Lung microvascular endothelial cell (primary cell): ENCODE data around the gene SULT1A1. TPM values are rescaled to one million over a fixed set of nuclear protein-coding genes. Genes with fewer than 3 reads are reported as not detected.
"Not testable (repeated sequence)": the region's sequence is repeated elsewhere in the genome, so short reads cannot be mapped to it uniquely, and the experiment has no call there.

ENCODE experiments used
- DNase-seq, 2 donors: peaks; one replicate each; pipeline versions ENCODE4 v3.0.0 to v3.0.0-alpha.2; 2010; ENCODE audit warnings: low read depth in 2 of 2
- total RNA-seq: library from RNA; depleted of rRNA; stranded (reverse); fragments of >200 nt; gene quantifications from 2 replicates; pipeline ENCODE4 v1.2.1, GENCODE V29; 2014

The SULT1A1 gene
- total RNA-seq, 1 donor from 2014 or later, result 0.40 TPM

- no peak for DNase-seq
These were observed 18.5 kb downstream of the SULT1A1 start for GRCh38 chr16:28591355-28591754.

DNA sequence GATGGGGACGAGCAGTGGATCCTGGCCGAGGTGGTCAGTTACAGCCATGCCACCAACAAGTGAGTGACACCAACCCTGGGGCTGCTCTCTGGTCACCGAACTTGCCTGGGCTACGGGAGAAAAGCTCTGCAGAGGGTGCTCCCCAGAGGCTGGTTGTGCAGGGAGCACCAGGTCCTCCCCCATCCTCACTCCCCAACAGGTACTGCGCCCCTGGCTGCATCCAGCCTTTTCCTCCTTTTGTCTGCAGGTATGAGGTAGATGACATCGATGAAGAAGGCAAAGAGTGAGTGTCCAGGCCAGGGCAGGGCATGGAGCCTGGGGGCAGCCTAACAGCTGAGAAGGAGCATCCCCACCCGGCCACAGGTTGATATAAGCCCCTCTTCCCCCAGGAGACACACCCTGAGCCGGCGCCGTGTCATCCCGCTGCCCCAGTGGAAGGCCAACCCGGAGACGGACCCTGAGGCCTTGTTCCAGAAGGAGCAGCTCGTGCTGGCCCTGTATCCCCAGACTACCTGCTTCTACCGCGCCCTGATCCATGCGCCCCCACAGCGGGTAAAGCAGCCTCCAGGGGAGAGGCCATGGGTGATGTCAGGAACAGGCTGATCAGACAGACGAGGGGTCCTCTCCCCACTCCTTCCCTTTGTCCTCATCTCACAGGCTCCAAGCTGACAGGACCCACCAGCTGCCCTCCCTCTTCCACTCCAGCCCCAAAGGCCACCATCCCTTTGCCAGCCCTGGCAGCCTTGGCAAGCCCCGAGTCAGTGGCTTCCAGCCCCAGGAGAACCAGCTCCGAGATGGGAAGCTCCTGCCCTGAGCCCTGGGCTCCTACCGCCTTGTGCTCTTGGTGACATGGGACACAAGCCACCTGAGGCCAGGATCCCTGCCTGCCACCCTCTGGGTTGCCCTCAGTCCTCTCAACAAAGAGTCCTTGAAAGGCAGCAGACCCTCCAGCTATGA is 19.2 kb downstream of the SULT1A1 start:
- DNase-seq, result no peak

DNA sequence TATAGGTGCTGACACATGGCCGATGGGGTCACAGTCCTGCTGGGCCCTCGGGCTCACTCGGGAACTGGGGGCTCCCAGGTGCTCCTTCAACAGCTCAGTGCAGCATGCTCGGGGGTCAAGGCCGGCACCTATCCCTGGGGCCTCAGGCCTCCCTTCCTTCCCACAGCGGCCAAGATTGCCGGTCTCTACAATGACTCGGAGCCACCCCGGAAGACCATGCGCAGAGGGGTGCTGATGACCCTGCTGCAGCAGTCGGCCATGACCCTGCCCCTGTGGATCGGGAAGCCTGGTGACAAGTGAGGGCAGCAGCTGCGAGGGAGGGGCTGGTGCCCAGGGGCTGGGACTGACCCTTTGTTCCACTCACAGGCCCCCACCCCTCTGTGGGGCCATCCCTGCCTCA is 19.9 kb downstream of the SULT1A1 start:
- no peak for DNase-seq

- DNase-seq, result no peak
These were observed 20.8 kb downstream of the SULT1A1 start for GRCh38 chr16:28589069-28589468.

DNA sequence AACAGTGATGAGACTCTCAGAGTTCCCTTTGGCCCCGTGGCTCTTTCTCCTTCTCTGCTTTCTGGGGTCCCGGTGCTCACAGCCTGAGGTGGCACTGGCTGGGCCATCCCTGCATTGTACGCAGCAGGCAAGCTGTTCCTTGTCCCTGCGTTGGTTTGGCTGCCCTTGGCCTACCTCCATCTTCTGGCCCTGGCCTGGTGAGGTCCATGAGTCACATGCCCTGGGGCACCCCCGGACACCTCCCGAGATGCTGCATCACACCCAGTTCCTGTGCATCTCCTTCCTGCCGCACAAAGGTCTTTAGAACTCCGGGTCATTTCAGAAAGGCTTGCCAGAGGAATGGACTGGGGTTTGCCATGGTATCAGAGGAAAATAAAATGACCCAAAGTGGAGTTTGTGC is 22.5 kb downstream of the SULT1A1 start:
- peak; percentile 31 to 55 for DNase-seq

DNA sequence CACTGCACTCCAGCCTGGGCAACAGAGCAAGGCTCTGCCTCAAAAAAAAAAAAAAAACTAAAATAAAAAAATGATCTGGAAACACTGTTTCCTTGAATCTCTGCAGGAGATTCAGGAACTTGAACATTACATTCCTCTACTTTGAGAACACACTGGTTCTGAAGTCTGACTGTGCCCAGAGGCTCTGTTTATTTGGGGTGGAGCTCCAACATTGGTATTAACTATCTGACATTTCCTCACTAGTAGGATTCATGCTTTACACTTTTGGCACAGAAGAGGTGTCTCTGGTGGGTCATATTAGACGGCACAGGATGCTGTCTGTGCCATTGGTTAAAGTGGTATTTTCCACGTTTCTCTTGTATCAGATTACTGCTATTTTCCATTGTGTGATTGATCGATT is 23.4 kb downstream of the SULT1A1 start:
- no peak for DNase-seq

GRCh38 chr16:28585674-28586073 is 24.2 kb downstream of the SULT1A1 start:
- peak in 1 of 2 donors; percentile 23 for DNase-seq

DNA sequence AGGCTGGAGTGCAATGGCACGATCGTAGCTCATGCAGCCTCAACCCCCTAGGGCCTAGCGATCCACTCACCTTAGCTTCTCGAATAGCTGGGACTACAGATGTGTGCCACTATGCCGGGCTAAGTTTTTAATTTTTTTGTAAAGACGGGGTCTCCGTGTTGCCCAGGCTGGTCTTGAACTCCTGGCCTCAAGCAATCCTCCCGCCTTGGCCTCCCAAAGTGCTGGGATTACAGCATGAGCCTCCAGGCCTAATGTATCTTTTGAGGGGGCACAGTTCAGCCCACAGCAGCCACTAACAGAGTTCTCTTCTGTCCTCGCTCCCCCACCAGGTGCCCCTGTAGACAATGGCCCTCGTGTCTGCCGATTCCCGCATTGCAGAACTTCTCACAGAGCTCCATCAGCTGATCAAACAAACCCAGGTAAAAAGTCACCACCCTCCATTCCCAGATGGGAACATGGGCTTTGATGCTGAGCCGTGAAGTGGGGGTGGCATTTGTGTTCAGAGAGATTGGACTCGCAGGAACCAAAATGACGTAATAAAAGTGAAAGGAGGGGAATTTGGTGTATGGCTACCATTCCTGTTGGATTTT is 29.0 kb downstream of the SULT1A1 start:
- no peak for DNase-seq

DNA sequence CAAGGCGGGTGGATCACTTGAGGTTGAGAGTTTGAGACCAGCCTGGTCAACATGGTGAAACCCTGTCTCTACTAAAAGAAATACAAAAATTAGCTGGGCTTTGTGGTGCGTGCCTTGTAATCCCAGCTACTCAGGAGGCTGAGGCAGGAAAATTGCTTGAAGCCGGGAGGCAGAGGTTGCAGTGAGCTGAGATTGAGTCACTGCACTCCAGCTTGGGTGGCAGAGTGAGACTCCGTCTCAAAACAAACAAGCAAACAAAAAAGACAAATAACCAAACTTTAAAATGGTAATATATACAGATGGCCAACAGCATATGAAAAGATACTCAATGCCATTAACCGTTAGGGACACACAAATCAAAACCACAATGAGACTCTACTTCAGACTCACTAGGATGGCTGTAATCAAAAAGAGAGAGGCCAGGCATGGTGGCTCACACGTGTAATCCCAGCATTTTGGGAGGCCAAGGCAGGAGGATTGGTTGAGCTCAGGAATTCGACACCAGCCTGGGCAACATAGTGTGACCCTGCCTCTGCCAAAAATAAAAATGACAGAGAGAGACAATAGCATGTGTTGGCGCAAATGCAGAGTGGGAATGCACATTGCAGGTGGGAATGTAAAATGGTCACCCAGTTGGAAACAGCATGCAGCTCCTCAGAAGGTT is 34.3 kb downstream of the SULT1A1 start:
- no peak for DNase-seq

- no peak for DNase-seq
These were observed 34.9 kb downstream of the SULT1A1 start for GRCh38 chr16:28574925-28575324.

DNA sequence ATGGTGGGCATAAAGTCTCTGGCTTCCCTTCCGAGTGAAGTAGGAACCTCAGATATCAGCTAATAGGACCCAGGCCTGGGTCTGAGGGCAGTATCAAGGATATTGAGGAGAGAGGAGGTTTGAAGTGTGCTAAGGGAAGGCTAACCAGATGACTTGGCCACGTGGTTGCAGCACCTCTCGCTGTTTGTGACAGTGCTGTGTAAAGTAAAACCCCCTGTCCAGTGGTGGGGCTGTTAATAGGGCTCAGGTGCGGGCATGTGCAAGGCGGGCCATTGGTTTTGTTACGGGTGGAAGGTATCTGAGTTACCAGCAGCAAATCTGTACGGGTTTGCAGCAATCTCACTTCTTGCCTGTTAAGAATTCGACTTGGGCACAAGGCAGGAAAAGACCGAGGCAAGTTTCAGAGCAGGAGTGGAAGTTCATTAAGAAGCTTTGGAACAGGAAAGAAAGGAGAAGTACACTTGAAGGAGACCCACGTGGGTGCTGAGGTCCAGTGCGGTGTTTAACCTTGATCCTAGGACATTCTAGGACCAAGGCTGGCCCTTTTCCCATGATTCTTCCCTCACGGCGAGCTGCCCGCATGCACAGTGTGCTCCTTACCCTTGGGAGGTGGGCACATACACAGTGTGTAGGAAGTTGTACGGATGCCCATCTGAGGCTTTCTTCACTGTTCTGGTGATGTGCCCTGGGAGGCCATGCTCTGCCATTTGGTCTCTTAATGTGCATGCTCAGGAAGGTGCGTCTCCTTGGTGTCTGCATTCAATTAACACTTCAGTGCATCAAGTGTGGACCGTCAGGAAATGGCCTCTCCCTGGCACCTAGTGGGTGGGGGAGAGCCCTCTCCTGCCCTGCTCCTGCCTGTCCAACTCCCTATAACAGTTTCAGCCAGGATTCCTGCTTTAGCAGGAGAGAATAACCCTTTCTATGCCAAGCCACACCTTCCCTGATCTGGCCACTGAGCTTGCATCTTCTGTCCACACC is 35.8 kb downstream of the SULT1A1 start:
- DNase-seq, result no peak

- no peak for DNase-seq
These were observed 36.9 kb downstream of the SULT1A1 start for GRCh38 chr16:28572696-28573510.

- no peak for DNase-seq
These were observed 39.7 kb downstream of the SULT1A1 start for GRCh38 chr16:28569968-28570752.

DNA sequence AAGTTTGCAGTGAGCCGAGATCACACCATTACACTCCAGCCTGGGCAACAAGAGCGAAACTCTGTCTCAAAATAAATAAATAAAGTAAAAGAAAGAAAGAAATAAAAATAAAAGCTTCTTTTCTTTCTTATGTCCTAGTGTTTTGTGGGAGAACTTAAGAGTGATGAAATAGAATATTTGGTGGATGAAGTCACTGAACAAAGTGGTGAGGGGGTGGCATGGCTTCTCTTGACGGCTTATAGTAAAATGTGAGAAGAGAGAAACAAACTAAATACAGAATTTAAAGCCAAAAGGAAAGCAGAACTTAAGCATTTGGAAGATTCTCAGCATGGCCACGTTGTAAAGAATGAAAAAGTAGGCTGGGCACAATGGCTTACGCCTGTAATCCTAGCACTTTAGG is 40.8 kb downstream of the SULT1A1 start:
- no peak for DNase-seq

DNA sequence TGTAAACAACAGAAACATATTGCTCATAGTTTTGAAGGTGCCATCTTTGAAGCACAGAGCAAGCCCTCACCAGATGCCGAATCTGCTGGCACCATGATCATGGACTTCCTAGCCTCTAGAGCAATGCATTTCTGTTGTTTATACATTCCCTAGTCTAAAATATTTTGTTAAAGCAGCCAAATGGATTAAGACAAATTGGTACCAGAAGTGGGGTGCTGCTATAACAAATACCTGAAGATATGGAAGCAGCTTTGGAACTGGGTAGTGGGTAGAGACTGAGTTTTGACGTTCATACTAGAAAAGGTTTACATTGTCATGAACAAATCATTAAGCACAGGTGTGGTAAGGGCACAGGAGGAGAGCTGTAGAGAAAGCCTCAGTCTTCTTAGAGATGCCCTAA is 42.6 kb downstream of the SULT1A1 start:
- DNase-seq, result no peak

- DNase-seq, result not testable (repeated sequence)
These were observed 43.5 kb downstream of the SULT1A1 start for GRCh38 chr16:28566233-28566925.

- DNase-seq, result no peak
These were observed 46.6 kb downstream of the SULT1A1 start for GRCh38 chr16:28563218-28563617.

DNA sequence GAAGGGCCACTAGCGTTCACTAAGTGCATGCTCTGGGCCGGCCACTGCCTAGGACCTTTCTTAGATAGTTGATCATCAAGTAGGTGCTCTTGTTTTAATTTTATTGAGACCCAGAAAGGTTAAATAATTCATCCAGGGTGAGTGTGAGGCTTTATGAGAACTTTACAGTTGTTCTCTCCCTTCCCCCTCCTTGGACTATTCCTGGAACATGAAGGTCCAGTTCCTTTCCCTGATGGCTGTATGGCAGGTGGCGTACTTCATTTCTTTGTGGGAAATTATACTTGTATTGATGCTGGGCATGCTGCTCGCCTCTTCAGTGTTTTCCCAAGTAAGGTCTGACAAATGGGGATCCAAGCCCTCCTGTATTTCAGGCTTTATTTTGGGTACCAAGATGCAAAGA is 47.6 kb downstream of the SULT1A1 start:
- DNase-seq, result no peak
